ENCODE measurements around the gene FBXO24.
A peak's percentile ranks its signal among the peaks of the same experiment; 100 is the strongest.

FBXO24 gene

GRCh38 chr7:100583132-100584053, 2.7 kb upstream of the FBXO24 start:
- TF ChIP-seq ZFX (IDR thresholded peaks at IDR 0.05; ENCODE audit: borderline replicate concordance) (no peak), CTCF (IDR thresholded peaks at IDR 0.05) (no peak)
- peak overlapping the region; percentile 100 for H3K27ac ChIP-seq

- H3K27ac ChIP-seq, result peak overlapping the region; percentile 100
- TF ChIP-seq ZFX (IDR thresholded peaks at IDR 0.05; ENCODE audit: borderline replicate concordance) (no peak), CTCF (IDR thresholded peaks at IDR 0.05) (no peak)
Measured at GRCh38 chr7:100584054-100584682, 2.0 kb upstream of the FBXO24 start.

DNA sequence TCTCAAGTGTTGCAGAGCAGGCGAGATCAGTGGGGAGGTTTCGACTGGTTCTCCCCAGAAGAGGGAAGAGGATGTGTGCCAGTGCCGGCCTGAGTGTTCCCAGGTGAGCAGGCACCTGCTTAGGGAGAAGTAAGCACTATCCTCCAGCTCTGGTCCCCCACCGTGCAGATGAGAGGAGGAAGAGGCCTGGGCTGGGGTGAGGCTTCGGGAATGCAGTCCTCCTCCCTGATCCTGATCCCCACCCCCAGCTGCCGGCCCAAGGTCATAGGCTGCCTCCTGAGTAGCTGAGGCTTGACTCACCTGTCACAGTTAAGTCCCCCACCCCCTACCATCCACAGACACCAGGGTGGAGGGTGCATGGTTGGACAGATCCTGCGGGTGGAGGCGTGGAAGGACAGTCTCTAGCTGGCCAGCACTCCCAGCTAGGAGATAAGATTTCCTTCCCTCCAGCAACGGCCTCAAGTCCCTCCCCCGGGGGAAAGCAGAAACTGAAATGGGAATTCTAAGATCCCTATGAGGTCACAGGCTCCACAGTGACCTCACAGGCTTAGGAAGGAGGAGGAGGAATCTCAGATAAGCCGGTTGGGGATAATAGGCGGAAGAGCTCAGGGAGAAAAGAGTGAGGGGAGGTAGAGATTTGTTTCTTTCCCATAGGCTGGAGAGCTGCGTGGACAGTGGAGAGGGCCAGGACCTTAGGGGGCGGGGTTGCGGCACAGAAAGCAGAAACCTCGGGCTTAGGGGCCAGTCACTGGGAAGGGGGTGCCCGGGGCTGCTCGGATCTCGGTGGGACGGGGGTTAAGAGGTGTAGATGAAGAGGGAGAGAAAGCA, 1.2 kb upstream of the FBXO24 start:
- TF ChIP-seq CTCF (IDR thresholded peaks at IDR 0.05) (no peak), ZFX (IDR thresholded peaks at IDR 0.05; ENCODE audit: borderline replicate concordance) (no peak)
- H3K27ac ChIP-seq, result peak overlapping the region; percentile 100

- H3K27ac ChIP-seq, result peak within 1 kb of the TSS; percentile 100
- TF ChIP-seq ZFX (IDR thresholded peaks at IDR 0.05; ENCODE audit: borderline replicate concordance) (no peak), CTCF (IDR thresholded peaks at IDR 0.05) (0 out of 2 replicates have a peak, but pooled peaks have one; percentile 9)
Measured at GRCh38 chr7:100585511-100586265, 440 bp upstream of the FBXO24 start, which contains the start of gene LRCH4. Gene LRCH4, minus strand, starts transcription at chr7:100586129. Its CDS starts 29 bp downstream, at chr7:100586100.

- TF ChIP-seq CTCF (IDR thresholded peaks at IDR 0.05) (peak; percentile 53), ZFX (IDR thresholded peaks at IDR 0.05; ENCODE audit: borderline replicate concordance) (no peak)
- no peak overlapping the region for H3K27ac ChIP-seq
Measured at GRCh38 chr7:100588438-100588837, 2.3 kb downstream of the FBXO24 start.

DNA sequence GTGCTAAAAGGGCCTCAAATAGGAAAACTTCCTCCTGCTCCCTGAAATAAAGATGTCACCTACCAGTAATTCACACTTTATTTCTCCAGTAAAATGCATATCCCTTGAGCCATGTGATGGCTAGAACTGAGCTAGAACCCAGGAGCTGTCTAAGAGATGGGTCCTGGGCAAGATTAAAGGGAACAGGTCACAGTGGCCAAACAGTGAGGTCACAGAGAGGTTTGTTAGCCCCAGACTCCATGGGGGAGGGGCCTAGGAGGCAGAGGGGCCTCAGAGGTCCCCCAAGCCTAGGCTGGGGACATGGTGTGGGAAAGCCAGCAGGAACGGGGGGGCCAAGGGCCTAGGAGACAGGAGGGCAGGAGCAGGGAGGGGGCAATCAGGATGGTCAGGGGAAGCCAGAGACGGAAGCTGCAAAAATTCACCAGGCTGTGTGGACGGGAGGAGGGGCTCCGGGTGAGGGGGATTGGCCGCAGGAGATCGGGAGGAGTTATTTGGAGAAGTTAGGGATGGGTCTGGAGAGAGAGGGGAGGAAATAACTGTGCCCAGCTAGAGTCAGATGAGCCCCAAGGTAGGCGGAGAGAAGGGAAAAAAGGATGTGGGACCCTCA, 3.3 kb downstream of the FBXO24 start:
- TF ChIP-seq CTCF (IDR thresholded peaks at IDR 0.05), result no peak

More for the DNA sequence above, 3.3 kb downstream of the FBXO24 start:
- H3K27ac ChIP-seq, result no peak overlapping the region

Data from 22Rv1 (cell line).